ENCODE measurements around the gene KLF11.
A peak's percentile ranks its signal among the peaks of the same experiment; 100 is the strongest.
"Not testable (repeated sequence)": the region's sequence is repeated elsewhere in the genome, so short reads cannot be mapped to it uniquely, and the experiment has no call there.

KLF11 gene

GRCh38 chr2:10027660-10028330 lies 15.6 kb upstream of the KLF11 start:
- DNase-seq, result no peak

- no peak for DNase-seq
Observed at GRCh38 chr2:10028407-10028987, 14.9 kb upstream of the KLF11 start.

- no peak for DNase-seq
Observed at GRCh38 chr2:10028988-10029874, 14.1 kb upstream of the KLF11 start.

GRCh38 chr2:10029875-10030223 lies 13.5 kb upstream of the KLF11 start:
- DNase-seq, result no peak

GRCh38 chr2:10030311-10030736 lies 13.0 kb upstream of the KLF11 start:
- DNase-seq, result no peak

- not testable (repeated sequence) for DNase-seq
Observed at GRCh38 chr2:10030798-10031197, 12.6 kb upstream of the KLF11 start.

- no peak for DNase-seq
Observed at GRCh38 chr2:10031886-10032745, 11.2 kb upstream of the KLF11 start.

- no peak for DNase-seq
Observed at GRCh38 chr2:10032746-10033105, 10.6 kb upstream of the KLF11 start.

- DNase-seq, result no peak
Observed at GRCh38 chr2:10033251-10034006, 9.9 kb upstream of the KLF11 start.

GRCh38 chr2:10034333-10035052 lies 8.9 kb upstream of the KLF11 start:
- no peak for DNase-seq

- no peak for DNase-seq
Observed at GRCh38 chr2:10035053-10035422, 8.3 kb upstream of the KLF11 start.

GRCh38 chr2:10035633-10036032 lies 7.7 kb upstream of the KLF11 start:
- DNase-seq, result no peak

- peak; percentile 20 for DNase-seq
Observed at GRCh38 chr2:10036095-10036884, 7.1 kb upstream of the KLF11 start.

- DNase-seq, result no peak
Observed at GRCh38 chr2:10038123-10038522, 5.2 kb upstream of the KLF11 start.

GRCh38 chr2:10038716-10039115 lies 4.6 kb upstream of the KLF11 start:
- DNase-seq, result no peak

GRCh38 chr2:10039658-10040410 lies 3.5 kb upstream of the KLF11 start:
- no peak for DNase-seq

GRCh38 chr2:10041711-10042110 lies 1.6 kb upstream of the KLF11 start:
- no peak for DNase-seq

GRCh38 chr2:10042301-10043161 lies 819 bp upstream of the KLF11 start:
- DNase-seq, result no peak

Measured in HCEC 1CT (cell line).